Measurements from ENCODE around the gene GPATCH1. TPM values are rescaled to one million over a fixed set of nuclear protein-coding genes. Genes with fewer than 3 reads are reported as not detected.

GPATCH1 gene
- total RNA-seq, 1 donor from 2014 or later = 12.2 TPM

DNA sequence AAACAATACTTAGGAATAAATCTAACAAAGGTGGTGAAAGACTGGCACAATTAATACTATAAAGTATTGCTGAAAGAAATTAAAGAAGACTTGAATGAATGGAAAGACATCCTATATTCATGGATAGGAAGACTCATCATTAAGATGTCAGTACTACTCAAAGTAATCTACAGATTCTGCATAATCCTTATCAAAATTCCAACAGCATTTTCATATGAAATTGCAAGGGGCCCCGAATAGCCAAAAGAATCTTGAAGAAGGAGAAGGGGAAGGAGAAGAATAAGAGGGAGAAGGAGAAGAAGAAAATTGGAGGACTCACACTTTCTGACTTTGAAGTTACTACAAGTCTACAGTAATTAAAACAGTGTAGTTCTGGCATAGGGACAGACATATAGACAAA, 87.5 kb downstream of the GPATCH1 start:
- H3K4me1 Mint-ChIP-seq (ENCODE audit: unreplicated experiment) = peaks cover 9% of the 10 kb centered on the region
- no peak for TF ChIP-seq CTCF (conservative IDR thresholded peaks at IDR 0.05)
- no peaks in the 10 kb centered on the region for H3K27me3 Mint-ChIP-seq

DNA sequence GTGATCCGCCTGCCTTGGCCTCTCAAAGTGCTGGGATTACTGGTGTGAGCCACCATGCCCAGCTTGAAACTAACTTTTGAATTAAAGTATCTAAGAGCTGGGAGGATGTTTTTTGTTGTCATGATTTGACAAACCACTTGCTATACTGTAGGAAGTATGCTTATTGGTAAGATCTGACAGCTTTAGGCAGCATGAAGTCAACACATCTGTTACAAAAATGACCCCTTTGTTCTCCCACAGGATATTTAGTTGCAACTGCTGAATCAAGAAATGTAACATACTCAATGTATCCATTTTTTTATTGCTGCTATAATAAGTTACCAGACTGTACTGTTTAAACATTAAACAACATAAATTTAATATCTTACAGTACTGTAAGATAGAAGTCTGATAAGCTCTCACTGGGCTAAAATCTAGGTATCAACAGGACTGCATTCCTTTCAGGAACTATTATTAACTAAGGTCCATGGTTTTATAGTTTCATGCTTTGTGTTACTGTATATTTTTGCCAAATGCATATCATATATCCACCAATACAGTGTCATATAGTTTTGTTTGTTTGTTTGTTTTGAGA, 90.3 kb downstream of the GPATCH1 start:
- Mint-ChIP-seq H3K27ac (no peak overlapping the region), H3K36me3 (peaks cover 4% of the 10 kb centered on the region), H3K4me3 (no peak overlapping the region), H3K9me3 (no peaks in the 10 kb centered on the region), H3K4me1 (ENCODE audit: unreplicated experiment) (peaks cover 21% of the 10 kb centered on the region), H3K27me3 (no peaks in the 10 kb centered on the region)
- no peak for TF ChIP-seq CTCF (conservative IDR thresholded peaks at IDR 0.05)
- DNase-seq (ENCODE audit: extremely low spot score, unreplicated experiment) = no peak

More for the DNA sequence above, 87.5 kb downstream of the GPATCH1 start:
- no peaks in the 10 kb centered on the region for H3K36me3 Mint-ChIP-seq
- H3K4me3 Mint-ChIP-seq = no peak overlapping the region
- DNase-seq (ENCODE audit: extremely low spot score, unreplicated experiment) = no peak
- no peak overlapping the region for H3K27ac Mint-ChIP-seq
- no peaks in the 10 kb centered on the region for H3K9me3 Mint-ChIP-seq

DNA sequence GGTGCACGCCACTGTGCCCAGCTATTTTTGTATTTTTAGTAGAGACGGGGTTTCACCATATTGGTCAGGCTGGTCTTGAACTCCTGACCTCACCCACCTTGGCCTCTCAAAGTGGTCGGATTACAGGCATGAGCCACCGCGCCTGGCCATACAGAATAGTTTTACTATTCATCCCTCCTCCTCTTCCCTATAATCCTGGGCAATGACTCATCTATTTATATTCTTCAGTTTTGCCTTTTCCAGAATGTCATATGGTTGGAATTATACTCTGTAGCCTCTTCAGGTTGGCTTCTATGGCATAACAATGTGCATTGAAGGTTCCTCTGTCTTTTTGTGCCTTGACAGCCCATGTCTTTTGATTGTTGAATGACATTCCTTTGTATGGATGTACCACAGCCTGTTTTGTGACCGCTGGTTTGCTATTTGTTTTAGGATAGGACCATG, 91.0 kb downstream of the GPATCH1 start:
- no peak overlapping the region for H3K4me3 Mint-ChIP-seq
- H3K4me1 Mint-ChIP-seq (ENCODE audit: unreplicated experiment) = peaks cover 24% of the 10 kb centered on the region
- no peak for DNase-seq (ENCODE audit: extremely low spot score, unreplicated experiment)
- no peak overlapping the region for H3K27ac Mint-ChIP-seq
- peaks cover 4% of the 10 kb centered on the region for H3K27me3 Mint-ChIP-seq
- H3K36me3 Mint-ChIP-seq = peaks cover 8% of the 10 kb centered on the region
- no peak for TF ChIP-seq CTCF (conservative IDR thresholded peaks at IDR 0.05)
- no peaks in the 10 kb centered on the region for H3K9me3 Mint-ChIP-seq

DNA sequence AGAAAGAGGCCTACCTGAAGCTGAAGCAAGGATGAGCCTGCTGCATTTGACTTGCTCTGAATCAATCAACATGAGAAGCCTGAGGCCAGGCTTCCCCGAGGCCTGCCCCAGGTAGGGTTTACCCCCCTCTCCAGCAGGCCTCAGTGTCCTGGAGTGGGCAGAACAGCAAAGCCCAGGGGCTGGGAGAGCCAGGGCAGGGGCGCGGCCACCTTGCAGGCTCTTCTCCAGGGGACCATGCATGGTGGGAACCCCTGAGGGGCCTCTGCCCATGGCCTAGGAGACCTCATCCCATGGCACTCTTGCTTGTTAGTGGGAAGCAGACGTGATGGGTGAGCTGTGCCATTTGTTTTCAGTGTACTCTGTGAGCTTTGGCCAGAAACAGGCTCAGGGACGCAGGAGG, 93.2 kb downstream of the GPATCH1 start:
- DNase-seq (ENCODE audit: extremely low spot score, unreplicated experiment) = no peak
- Mint-ChIP-seq H3K9me3 (no peaks in the 10 kb centered on the region), H3K27me3 (peaks cover 5% of the 10 kb centered on the region), H3K36me3 (peaks cover 8% of the 10 kb centered on the region), H3K27ac (no peak overlapping the region), H3K4me3 (no peak overlapping the region), H3K4me1 (ENCODE audit: unreplicated experiment) (peaks cover 29% of the 10 kb centered on the region)
- no peak for TF ChIP-seq CTCF (conservative IDR thresholded peaks at IDR 0.05)

GRCh38 chr19:33175156-33175782, 94.3 kb downstream of the GPATCH1 start:
- Mint-ChIP-seq H3K36me3 (peaks cover 8% of the 10 kb centered on the region), H3K9me3 (no peaks in the 10 kb centered on the region), H3K4me3 (peak overlapping the region; percentile 98), H3K4me1 (ENCODE audit: unreplicated experiment) (peaks cover 29% of the 10 kb centered on the region), H3K27ac (no peak overlapping the region), H3K27me3 (peaks cover 5% of the 10 kb centered on the region)
- no peak for TF ChIP-seq CTCF (conservative IDR thresholded peaks at IDR 0.05)
- DNase-seq (ENCODE audit: extremely low spot score, unreplicated experiment) = no peak

All from type B pancreatic cell (in vitro differentiated cells).